ENCODE data around the gene CYRIA. TPM values are rescaled to one million over a fixed set of nuclear protein-coding genes. Genes with fewer than 3 reads are reported as not detected.

CYRIA gene
- total and polyA plus RNA-seq, 8 donors: under 0.01 to 12.7 (median 3.3) TPM

- intact Hi-C loops (cut with DNase I; ENCODE audit: low total_unique reads): loop anchor here (5.0 kb wide), 1 partner anchor 50 kb away; the partner anchor contains the start of gene CYRIA
- Histone ChIP-seq H3K27me3 (no peaks in the 10 kb centered on the region), H3K36me3 (peaks cover 0 to 25% (median 10%) of the 10 kb centered on the region in 4 donors), H3K4me3 (no peak overlapping the region), H3K27ac (peak overlapping the region in 4 of 5 donors; percentile 14 to 72 (median 51)), H3K9me3 (no peaks in the 10 kb centered on the region), H3K4me1 (peaks cover 24 to 41% (median 36%) of the 10 kb centered on the region in 4 donors)
- DNase-seq: peak; percentile 52 to 87
- no peak for TF ChIP-seq POLR2A (IDR thresholded peaks at IDR 0.05)
- peak in 1 of 3 donors; percentile 14 for TF ChIP-seq POLR2AphosphoS5 (IDR thresholded peaks at IDR 0.05)
- TF ChIP-seq CTCF (IDR thresholded peaks at IDR 0.05): peak in 5 of 7 experiments; percentile 12 to 27 (median 25)
- 43 to 71% (median 51%) methylated on average over 8 of the region's 8 CpGs for WGBS, 5 donors
These were observed 48.1 kb downstream of the CYRIA start for GRCh38 chr2:16617282-16618266.

All from stomach (tissue), 9 donors.